HG03575 (cell line): Measurements from ENCODE around the gene DES.
"Not testable (repeated sequence)": the region's sequence is repeated elsewhere in the genome, so short reads cannot be mapped to it uniquely, and the experiment has no call there.

Experiments used
- ATAC-seq: cut with Tn5 transposase; IDR thresholded peaks from one replicate; pipeline ENCODE4 v1.9.1; 2021; ENCODE audit not compliant: unreplicated experiment, insufficient number of reproducible peaks, low FRiP score; ENCODE audit errors: extremely low read depth

Gene DES

DNA sequence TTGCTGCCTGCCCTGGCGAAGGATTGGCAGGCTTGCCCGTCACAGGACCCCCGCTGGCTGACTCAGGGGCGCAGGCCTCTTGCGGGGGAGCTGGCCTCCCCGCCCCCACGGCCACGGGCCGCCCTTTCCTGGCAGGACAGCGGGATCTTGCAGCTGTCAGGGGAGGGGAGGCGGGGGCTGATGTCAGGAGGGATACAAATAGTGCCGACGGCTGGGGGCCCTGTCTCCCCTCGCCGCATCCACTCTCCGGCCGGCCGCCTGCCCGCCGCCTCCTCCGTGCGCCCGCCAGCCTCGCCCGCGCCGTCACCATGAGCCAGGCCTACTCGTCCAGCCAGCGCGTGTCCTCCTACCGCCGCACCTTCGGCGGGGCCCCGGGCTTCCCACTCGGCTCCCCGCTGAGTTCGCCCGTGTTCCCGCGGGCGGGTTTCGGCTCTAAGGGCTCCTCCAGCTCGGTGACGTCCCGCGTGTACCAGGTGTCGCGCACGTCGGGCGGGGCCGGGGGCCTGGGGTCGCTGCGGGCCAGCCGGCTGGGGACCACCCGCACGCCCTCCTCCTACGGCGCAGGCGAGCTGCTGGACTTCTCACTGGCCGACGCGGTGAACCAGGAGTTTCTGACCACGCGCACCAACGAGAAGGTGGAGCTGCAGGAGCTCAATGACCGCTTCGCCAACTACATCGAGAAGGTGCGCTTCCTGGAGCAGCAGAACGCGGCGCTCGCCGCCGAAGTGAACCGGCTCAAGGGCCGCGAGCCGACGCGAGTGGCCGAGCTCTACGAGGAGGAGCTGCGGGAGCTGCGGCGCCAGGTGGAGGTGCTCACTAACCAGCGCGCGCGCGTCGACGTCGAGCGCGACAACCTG is at the start of gene DES:
DES (plus strand) TSS at position 223 of the 857 bp plus-strand sequence; CDS start at position 309, 86 bp downstream.
- no peak for ATAC-seq

DNA sequence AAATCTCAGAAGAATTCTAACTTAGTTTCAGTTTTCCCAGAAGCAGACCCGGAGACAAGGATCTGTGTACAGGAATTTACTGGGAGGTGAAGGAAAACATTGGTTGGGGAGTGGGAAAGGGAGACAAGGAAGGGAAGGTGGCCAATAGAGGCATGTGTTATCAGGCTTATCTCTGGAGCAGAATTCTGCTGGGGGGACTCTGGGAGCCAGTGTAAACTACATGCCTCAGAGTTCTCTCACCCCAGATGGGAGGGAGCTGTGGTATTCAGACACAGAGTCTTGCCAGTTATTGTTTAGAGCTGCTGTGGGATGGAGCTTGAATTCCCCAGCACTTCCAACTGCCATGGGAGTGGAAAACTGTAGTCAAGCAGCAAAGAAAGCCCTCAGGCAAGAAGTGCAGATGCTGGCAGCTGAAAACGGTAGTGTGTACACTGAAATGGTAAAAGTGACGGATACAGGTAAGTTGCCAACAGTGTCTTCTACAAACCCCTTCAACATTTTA is 49.4 kb upstream of the DES start:
- no peak for ATAC-seq

DNA sequence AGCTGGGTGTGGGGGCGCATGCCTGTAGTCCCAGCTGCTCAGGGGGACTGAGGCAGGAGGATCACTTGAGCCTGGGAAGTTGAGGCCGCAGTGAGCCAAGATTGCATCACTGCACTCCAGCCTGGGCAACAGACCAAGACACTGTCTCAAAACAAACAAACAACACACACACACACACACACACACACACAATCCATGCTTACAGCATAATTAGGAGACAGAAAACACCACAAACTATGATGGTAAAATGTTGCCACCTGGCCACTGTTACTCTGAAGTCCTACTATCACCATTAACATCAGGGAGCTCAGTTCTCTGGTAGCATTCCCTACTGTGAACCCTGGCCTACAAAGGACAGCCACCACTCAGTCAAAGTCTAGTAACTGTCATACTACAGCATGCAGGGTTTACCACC is 48.7 kb upstream of the DES start:
- no peak for ATAC-seq

DNA sequence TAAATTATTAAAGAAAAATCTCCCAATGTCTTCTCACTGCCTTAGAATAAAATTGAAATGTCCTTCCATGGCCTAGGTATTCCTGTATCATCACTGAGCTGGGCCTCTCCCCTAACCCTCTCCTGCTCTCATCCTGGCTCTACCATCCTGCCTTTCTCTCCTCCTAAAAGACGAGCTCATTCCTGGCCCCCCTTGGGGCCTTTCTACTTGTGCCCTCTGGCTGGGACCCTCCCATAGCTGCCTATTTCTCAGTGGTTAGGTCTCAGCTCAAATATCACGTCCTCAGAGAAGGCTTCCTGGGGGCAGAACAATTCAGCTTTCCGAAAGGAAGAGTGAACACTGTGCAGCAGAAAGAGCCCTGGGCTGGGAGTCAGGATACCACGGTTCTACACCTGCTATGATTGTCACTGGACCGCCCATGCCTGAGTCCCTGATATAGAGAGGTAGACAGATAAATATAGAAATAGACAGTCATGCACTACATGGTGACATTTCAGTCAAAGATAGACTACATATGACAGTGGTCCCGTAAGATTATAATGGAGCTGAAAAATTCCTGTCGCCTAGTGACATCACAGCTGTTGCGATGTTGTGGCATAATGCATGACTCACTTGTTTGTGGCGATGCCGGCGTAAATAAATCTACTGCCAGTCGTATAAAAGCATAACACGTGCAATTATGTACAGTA is 39.9 kb upstream of the DES start:
- no peak for ATAC-seq

DNA sequence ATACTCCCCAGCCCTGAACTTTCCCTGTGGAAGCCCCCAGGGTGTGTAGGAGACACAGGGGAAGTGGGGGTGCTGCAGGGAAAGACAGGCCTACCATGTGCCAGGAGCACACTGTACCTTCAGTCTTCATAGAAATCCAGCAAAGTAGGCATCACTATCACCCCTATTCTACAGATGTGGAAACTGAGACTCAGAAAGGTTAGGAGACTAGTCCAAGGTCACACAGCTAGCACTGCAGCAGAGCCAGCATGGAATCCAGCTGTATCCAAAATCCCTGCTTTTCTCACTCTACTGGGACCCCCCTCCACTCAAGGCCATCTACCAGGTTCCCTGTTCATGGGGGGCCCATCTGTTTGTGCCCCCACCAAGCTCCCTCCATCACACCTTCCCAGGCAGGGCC is 37.3 kb upstream of the DES start:
- ATAC-seq = no peak

DNA sequence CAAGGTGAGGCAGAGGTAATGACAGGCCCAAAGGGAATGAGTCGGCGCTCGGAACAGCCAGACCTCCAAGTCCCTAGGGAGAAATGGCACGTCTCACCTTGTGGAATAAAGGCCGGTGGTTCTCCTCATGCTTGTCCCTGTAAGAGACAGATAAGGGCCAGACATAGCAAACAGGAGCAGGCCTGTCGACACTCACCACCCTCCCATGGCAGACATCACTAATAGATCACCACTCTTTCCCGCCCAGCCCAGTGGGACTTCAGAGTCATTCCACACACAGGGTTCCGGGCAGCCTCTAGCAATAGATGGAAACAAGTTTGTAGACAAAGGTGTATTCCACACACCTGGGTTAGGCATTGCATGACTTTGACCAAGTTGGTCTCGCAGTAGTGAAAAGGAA is 36.7 kb upstream of the DES start:
- no peak for ATAC-seq

DNA sequence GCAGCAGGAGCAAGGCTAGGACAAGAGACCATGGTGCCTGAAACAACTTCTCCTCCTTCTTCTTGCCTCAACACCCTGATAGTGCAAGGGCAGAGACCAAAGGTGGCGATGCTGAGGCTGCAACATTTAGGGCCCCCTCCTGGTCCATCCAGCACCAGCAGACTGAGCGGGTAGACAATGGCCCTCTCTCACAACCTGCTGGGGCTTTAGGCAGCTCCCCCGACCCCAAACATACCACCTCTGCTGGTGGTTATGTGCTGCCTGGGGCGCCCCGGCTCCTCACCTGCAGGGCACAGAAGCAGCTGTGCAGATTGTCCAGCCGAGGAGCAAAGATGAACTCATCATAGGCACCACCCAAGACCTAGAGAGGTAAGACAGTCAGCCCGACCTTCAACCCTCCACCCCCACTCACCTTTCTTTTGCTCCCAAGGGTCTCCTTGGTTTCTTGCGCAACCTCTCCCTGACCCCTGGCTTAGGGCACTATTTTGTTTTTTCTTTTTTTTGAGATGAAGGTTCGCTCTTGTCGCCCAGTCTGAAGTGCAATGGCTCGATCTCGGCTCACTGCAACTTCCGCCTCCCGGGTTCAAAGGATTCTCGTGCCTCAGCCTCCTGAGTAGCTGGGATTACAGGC is 34.0 kb upstream of the DES start:
- no peak for ATAC-seq

DNA sequence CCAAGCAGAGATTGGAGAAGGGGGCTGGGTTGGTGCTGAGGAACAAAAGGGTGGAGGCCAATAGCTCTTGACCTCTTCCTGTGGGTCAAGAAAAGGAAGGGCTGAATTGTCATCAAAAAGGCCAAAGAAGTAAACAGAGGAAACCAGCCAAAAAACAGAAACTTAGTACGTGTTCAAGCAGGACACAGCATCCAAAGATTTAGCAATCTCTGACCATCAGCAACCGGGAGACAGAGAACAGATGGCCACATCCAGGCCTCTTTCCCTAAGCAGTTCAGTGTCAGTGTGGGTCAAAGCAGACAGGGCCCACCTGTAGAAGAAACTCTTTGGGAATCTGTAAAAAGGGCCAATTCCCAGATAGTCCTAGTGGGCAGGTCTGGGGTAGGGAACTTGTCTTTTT is 33.3 kb upstream of the DES start:
- ATAC-seq = no peak

DNA sequence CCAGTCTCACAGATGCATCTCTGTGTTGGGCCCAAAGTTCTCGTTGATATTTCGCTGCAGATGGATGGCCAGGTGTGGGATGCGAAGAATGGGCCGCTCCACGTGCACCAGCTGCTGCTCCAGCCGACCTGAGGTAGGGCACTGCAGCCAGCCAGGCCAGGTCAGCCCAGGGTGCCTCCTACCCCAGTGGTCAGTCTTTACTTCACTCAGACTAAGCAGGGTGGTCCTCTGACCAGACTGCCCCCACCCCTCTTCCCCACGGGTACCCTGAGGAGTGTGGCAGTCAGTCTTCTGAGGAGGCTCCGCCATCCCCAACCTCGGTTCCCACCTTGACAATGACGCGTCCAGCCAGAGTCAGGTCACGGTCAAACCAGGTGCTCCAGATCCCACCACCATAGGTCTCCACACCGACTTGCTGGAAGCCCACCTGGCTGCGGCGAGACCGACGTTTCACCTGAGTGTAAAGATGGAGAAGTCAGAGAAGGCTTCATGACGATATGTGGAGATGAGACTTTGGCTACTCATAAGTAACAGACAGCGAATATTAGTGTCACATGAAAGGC is 32.1 kb upstream of the DES start:
- ATAC-seq = no peak

DNA sequence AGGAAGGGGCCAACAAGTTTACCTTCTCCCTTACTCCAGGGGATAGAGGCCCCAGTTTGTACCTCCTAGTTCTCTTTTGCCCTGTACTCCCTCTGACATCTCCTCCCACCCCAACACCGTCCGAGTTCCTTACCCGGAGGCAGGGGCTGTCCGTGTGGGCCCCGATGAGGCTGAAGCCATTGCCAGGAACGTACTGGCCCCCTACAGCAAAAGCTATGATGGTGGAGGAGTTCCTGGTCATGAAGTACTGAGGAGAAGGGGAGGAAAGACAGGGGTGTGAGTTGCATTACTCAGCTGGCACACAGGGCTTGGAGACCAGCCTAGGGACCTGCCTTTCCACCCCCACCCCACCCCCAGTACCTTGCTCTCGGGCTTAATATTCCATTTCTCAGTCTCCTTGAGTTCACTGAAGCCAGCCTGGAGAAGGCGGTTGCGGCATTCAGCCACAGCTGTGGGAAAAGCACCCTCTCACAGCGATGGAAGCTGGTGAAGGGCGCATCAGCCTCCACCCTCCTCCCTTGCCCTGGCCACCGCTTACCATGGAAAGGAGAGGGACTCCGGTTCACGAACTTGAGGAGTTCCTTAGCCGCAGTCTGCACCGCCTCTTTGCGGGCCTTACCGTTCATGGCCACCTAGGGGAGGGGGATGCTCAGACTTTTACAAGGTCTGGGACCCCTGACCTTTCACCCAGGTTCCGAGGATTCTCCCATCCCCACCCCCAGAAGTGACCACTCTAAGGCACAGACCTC is 31.5 kb upstream of the DES start:
- ATAC-seq = no peak

DNA sequence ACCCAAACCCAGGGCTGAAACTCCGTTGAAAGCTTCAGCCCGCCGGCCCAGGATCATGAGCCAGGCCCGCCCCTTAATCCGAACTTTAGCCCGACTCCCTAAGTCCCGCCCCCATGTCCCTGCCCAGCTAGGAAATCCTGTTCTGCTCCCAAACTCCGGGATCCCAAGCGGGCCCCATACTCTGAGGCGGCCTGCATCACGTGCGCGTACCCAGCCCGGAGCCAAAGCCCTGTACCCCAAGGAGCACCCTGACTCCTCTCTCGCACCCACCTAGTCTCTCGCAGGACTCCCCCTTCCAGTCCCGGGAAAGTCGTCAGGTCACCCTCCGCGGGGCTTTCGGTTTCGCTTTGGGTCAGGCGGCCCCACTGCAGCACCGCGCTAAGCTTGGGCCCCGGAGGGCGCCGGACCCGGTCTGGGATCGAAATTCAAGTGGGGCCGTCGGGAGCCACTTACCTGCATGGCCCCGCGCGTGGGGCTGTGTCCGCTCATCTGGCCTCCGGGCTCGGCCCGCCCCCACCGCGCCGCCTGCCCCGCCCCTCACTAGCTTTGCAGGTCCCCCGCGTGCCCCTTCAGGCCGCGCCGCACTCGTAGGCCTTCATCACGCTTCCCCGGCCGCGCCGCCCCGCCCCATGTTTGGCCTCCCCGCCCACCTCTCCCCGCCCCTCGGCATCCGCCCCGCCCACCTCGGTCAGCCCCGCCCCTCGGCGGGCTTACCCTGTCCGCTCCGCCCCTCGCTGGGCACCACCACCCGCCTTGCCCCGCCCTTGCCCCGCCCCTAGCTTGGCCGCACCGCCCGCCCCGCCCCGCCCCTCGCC is 30.7 kb upstream of the DES start, which contains the start of gene DNPEP:
DNPEP (minus strand) TSS at position 607 of the 815 bp plus-strand sequence; CDS start at position 489, 118 bp downstream.
- ATAC-seq = peak; percentile 25

DNA sequence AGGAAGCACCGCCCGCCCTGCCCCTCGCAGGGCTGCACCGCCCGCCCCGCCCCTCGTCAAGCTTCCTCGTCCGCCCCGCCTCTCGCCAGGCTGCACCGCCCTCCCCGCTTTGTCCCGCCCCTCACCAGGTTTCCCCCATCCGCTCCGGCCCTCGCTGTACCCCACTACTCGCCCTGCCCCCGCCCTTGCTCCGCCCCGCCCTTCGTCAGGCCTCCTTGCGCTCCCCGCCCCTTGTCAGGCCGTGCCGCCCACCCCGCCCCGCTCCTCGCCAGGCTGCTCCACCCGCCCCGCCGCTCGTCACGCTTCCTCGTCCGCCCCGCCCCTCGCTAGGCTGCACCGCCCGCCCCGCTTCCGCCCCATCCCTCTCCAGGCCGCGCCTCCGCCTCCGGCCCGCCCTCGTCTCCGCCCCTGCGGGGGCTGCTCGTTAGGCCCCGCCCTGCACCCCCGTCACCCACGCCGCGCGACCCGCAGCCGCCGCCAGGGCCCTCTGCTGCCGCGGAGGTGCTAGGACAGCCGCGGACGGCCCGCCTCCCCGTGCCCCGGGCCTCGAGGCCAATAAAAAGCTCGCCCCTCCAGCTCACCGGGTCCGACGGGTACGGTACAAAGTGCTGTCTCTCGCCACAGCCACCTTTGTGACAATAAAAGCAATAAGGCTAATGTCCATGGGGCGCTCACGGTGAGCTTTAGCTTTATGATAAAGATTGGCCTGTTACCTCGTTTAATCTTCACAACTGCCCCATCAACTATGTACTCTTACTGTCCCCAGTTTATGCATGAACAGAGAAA is 29.9 kb upstream of the DES start:
- ATAC-seq = peak; percentile 29

DNA sequence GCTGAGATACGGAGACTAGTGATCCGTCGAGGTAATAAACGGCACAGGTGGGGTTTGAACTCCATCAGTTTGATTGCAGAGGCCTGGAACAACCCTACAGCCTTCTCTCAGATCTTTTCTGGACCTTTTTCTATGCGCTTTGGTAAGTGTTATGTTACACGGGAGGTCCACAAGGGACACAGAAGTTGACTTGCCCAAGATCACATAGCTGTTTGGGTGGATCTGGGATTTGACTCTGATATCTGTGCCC is 29.3 kb upstream of the DES start:
- no peak for ATAC-seq

DNA sequence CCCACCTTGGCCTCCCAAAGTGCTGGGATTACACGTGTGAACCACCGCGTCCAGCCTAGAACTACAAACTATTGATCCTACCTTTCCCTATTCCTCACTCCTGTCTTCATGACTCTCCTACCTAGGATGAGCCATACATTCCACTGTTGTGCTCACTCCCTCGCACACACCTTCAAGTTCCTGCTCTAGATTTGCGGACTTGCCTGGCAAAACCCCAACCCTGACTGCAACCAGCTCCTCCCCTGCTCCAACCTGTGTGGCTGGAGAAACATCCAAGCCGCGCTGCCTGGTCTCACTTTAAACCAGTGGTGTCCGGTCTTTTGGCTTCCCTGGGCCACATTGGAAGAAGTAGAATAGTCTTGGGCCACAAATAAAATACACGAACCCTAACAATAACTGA is 25.4 kb upstream of the DES start:
- no peak for ATAC-seq

DNA sequence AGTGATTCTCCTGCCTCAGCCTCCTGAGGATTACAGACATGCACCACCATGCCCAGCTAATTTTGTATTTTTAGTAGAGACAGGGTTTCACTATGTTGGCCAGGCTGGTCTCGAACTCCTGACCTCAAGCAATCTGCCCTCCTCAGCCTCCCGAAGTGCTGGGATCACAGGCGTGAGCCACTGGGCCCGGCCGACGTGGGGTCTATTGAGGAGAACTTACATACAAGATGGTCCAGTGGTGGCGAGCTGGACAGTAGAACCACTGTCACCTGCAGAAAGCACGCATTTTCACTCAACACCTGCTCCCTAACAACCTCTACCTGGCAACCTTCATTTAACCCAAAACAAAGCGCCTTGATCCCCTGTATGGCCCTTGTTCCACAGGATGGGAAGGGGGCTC is 23.1 kb upstream of the DES start:
- not testable (repeated sequence) for ATAC-seq

DNA sequence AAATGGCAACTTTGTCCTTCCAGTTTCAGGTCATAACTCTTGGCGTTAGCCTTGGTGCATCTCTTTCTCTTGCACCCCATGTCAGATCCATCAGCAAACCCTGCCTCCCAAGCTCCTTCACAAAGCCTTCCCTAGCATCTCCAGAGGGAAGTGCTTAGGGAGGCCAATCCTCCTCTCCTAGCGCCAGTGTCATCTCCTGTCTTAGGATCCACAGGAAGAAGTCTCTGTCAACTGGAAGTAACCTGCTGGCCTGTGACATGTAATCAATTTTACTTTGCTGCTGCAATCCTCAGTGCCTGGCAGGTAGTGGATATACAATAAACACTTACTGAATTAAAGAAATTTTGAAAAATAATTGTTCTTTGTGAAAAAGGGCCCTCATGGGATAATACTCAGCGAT is 22.6 kb upstream of the DES start:
- no peak for ATAC-seq

DNA sequence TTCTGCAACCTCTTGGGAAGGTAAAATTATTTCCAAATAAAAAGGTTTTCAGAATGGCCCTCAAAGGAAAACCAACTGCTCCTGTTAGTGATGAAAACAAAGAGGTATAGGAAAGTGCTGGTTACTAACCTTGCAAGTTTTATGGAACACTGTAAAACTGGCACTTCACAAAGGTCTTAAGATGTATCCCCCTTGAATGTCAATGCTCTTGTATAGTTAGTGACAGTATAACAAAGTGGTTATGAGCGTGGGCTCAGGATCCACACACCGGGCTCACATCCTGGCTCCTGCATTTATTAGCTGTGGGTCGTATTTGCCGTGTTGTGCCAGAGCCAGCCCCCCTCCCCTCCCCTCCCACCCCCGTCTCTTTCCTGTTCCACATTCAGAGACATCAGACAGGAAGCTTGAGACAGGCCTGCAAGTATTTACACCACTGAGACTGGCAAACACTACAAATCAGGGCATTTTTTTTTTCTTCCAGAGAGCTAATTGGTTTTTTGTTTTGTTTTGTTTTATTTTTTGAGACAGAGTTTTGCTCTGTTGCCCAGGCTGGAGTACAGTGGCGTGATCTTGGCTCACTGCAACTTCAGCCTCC is 21.2 kb upstream of the DES start:
- no peak for ATAC-seq
